GM12892 (cell line): ENCODE data around the gene NAPG.

ENCODE experiments used
- POLR2A ChIP-seq: IDR thresholded peaks from 2 replicates; pipeline ENCODE4 v1.6.1; 2011; ENCODE audit warnings: low read depth, low read length, control low read depth
- POLR2AphosphoS5 ChIP-seq: IDR thresholded peaks from 2 replicates; pipeline ENCODE4 v1.6.1; 2011; ENCODE audit warnings: low read depth, low read length, control low read depth
- TAF1 ChIP-seq: IDR thresholded peaks from 2 replicates; pipeline ENCODE4 v1.6.1; 2011; ENCODE audit warnings: low read depth, mild to moderate bottlenecking, control low read depth, low read length, borderline replicate concordance

GRCh38 chr18:10530852-10531251 is 5.0 kb downstream of the NAPG start:
- TF ChIP-seq POLR2A: no peak
- no peak for TF ChIP-seq POLR2AphosphoS5
- TF ChIP-seq TAF1: no peak
